Measurements from ENCODE around the gene THBD.

DNA sequence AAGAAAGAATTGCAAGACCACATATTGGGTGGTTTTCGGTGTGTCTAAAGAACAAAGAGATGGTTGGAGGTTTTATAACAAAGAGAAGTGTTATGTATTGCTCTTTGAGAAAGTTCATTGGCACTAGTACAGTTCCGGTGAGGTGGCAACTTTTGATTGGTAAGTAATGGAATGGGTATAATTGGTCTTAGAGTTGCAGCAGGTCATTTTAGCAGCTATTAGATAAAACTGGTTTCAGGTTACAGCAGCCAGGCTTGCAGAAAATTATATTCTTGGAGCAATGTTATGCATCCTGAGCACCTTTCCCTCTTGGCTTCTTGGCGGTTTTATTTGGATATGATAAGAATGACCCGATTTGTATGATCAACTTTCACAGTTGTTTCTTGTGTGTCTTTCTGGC, 26.6 kb downstream of the THBD start:
- TF ChIP-seq, protein P1, sequence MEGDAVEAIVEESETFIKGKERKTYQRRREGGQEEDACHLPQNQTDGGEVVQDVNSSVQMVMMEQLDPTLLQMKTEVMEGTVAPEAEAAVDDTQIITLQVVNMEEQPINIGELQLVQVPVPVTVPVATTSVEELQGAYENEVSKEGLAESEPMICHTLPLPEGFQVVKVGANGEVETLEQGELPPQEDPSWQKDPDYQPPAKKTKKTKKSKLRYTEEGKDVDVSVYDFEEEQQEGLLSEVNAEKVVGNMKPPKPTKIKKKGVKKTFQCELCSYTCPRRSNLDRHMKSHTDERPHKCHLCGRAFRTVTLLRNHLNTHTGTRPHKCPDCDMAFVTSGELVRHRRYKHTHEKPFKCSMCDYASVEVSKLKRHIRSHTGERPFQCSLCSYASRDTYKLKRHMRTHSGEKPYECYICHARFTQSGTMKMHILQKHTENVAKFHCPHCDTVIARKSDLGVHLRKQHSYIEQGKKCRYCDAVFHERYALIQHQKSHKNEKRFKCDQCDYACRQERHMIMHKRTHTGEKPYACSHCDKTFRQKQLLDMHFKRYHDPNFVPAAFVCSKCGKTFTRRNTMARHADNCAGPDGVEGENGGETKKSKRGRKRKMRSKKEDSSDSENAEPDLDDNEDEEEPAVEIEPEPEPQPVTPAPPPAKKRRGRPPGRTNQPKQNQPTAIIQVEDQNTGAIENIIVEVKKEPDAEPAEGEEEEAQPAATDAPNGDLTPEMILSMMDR (IDR thresholded peaks at IDR 0.05), result no peak
- TF ChIP-seq POLR2A (IDR thresholded peaks at IDR 0.05) (no peak), EP300 (IDR thresholded peaks at IDR 0.05) (no peak)
